HG03354 (cell line): ENCODE measurements around the gene SERTAD2.

ENCODE experiments used
- ATAC-seq: cut with Tn5 transposase; IDR thresholded peaks from one replicate; pipeline ENCODE4 v1.9.1; 2021; ENCODE audit warnings: mild to moderate bottlenecking; ENCODE audit not compliant: unreplicated experiment, poor library complexity, severe bottlenecking

SERTAD2 gene

GRCh38 chr2:64653109-64654062 is at the start of gene SERTAD2:
Gene SERTAD2 (minus strand): TSS chr2:64653913. CDS start chr2:64636871, 17,042 bp downstream.
- peak; percentile 67 for ATAC-seq

GRCh38 chr2:64700133-64700809 is 46.6 kb upstream of the SERTAD2 start:
- ATAC-seq, result peak; percentile 49

- peak; percentile 30 for ATAC-seq
These were observed 46.0 kb upstream of the SERTAD2 start for GRCh38 chr2:64699712-64700111.

- peak; percentile 89 for ATAC-seq
These were observed 45.1 kb upstream of the SERTAD2 start for GRCh38 chr2:64698668-64699444.

- no peak for ATAC-seq
These were observed 44.5 kb upstream of the SERTAD2 start for GRCh38 chr2:64698177-64698643.

- ATAC-seq, result no peak
These were observed 43.8 kb upstream of the SERTAD2 start for GRCh38 chr2:64697297-64698176.

GRCh38 chr2:64696636-64697035 is 42.9 kb upstream of the SERTAD2 start:
- ATAC-seq, result no peak

- ATAC-seq, result no peak
These were observed 42.1 kb upstream of the SERTAD2 start for GRCh38 chr2:64695721-64696261.

GRCh38 chr2:64692401-64692800 is 38.7 kb upstream of the SERTAD2 start:
- ATAC-seq, result no peak

GRCh38 chr2:64688909-64689308 is 35.2 kb upstream of the SERTAD2 start:
- no peak for ATAC-seq

GRCh38 chr2:64686283-64686956 is 32.7 kb upstream of the SERTAD2 start:
- no peak for ATAC-seq

- no peak for ATAC-seq
These were observed 31.7 kb upstream of the SERTAD2 start for GRCh38 chr2:64685430-64685829.

- no peak for ATAC-seq
These were observed 30.2 kb upstream of the SERTAD2 start for GRCh38 chr2:64683771-64684510.

- no peak for ATAC-seq
These were observed 27.8 kb upstream of the SERTAD2 start for GRCh38 chr2:64681479-64681967.

GRCh38 chr2:64679673-64680425 is 26.1 kb upstream of the SERTAD2 start:
- ATAC-seq, result no peak

- ATAC-seq, result peak; percentile 47
These were observed 25.3 kb upstream of the SERTAD2 start for GRCh38 chr2:64678771-64679590.
